Lower leg skin (tissue), 4 donors: ENCODE results near the gene LHFPL3. TPM values are rescaled to one million over a fixed set of nuclear protein-coding genes. Genes with fewer than 3 reads are reported as not detected.
A peak's percentile ranks its signal among the peaks of the same experiment; 100 is the strongest.

Experiments used
- DNase-seq, 2 donors: peaks; one replicate each; pipeline ENCODE4 v3.0.0-alpha.2; 2019; ENCODE audit warnings: low spot score in 2 of 2
- H3K4me3 ChIP-seq: fragments of 200-600 bp; sonication (generic); 2 replicates; pipeline ENCODE4 v1.5.1; 2017; ENCODE audit warnings: mild to moderate bottlenecking, low read depth; ENCODE audit not compliant: poor library complexity, severe bottlenecking
- POLR2A ChIP-seq, 2 donors: fragments of 450-650 bp; IDR thresholded peaks; one replicate each; pipeline ENCODE4 v1.6.1; 2016 to 2017; ENCODE audit warnings: antibody characterized with exemption in 2 of 2, mild to moderate bottlenecking in 1 of 2, moderate library complexity in 1 of 2
- WGBS, 2 donors: methylation state at CpG; one replicate each; pipeline ENCODE4 v1.1.5; 2018; 5-methylcytosine and 5-hydroxymethylcytosine counted together
- intact Hi-C: fragments of 100-400 bp; cut with DNase I; formaldehyde crosslinking; loops from one replicate; pipeline ENCODE4 v1.15.0; 2023; ENCODE audit warnings: low total_unique reads
- total RNA-seq, 4 donors: library from RNA; depleted of rRNA; stranded (reverse); fragments of >200 nt; gene quantifications; one replicate each; pipeline ENCODE4 v1.1.0, GENCODE V29; 2016
- TF ChIP-seq, protein P1 (sequence below), 3 donors: fragments of 450-650 bp; IDR thresholded peaks; one replicate each; pipeline ENCODE4 v1.5.1; 2016; ENCODE audit warnings: antibody characterized with exemption in 3 of 3, mild to moderate bottlenecking in 3 of 3, moderate library complexity in 2 of 3

LHFPL3 gene
- total RNA-seq, 4 donors from 2014 or later: 0.16 to 2.4 TPM; not detected in 2

DNA sequence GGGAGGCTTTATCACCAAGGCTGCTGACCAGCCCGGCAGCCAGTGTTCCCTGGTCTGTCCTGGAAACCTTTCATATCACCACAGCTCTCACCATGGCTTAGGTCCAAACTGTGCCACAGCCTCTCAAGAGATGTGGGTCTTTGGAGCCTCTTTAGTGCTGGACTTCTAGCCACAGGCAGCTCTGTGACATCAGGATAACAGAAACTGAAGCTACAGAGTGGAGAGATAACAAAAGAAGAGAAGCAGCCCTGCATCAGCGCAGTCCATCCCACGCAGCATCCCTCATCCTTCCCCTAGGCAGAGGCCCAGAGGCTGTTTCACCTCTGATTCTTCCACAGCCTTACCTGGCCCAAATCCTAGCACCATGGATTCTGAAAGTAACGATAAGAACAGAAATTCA, 497.7 kb downstream of the LHFPL3 start:
- 89% methylated on average over 4 of the region's 4 CpGs for WGBS, 2 donors
- no peak for TF ChIP-seq POLR2A (IDR thresholded peaks at IDR 0.05)
- TF ChIP-seq, protein P1, sequence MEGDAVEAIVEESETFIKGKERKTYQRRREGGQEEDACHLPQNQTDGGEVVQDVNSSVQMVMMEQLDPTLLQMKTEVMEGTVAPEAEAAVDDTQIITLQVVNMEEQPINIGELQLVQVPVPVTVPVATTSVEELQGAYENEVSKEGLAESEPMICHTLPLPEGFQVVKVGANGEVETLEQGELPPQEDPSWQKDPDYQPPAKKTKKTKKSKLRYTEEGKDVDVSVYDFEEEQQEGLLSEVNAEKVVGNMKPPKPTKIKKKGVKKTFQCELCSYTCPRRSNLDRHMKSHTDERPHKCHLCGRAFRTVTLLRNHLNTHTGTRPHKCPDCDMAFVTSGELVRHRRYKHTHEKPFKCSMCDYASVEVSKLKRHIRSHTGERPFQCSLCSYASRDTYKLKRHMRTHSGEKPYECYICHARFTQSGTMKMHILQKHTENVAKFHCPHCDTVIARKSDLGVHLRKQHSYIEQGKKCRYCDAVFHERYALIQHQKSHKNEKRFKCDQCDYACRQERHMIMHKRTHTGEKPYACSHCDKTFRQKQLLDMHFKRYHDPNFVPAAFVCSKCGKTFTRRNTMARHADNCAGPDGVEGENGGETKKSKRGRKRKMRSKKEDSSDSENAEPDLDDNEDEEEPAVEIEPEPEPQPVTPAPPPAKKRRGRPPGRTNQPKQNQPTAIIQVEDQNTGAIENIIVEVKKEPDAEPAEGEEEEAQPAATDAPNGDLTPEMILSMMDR (IDR thresholded peaks at IDR 0.05): no peak
- peak in 1 of 2 donors; percentile 70 for DNase-seq
- intact Hi-C loops: no loop called here
- no peak overlapping the region for H3K4me3 ChIP-seq

DNA sequence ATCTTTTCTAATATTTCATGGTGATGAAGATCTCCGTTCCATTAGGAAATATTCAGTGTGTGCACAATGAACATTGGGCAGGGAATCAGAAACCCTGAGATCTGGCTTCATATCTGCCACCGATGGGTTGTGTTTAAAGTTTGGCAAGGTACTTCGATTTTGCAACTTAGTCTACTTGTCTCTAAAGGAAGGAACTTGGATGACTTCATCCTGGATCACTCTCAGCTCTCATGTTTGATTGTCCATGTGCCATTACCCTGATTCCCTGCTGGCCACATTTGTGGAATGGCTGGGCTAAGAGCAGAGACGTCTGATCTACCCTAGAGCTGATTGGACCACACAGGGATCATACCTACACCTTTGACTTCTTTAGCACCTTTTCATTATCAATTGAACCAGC, 508.6 kb downstream of the LHFPL3 start:
- TF ChIP-seq, protein P1 (IDR thresholded peaks at IDR 0.05): no peak
- no peak for TF ChIP-seq POLR2A (IDR thresholded peaks at IDR 0.05)
- WGBS, 2 donors: 41 to 57% methylated on average over 4 of the region's 4 CpGs
- intact Hi-C loops: no loop called here
- no peak overlapping the region for H3K4me3 ChIP-seq
- DNase-seq: peak in 1 of 2 donors; percentile 22

DNA sequence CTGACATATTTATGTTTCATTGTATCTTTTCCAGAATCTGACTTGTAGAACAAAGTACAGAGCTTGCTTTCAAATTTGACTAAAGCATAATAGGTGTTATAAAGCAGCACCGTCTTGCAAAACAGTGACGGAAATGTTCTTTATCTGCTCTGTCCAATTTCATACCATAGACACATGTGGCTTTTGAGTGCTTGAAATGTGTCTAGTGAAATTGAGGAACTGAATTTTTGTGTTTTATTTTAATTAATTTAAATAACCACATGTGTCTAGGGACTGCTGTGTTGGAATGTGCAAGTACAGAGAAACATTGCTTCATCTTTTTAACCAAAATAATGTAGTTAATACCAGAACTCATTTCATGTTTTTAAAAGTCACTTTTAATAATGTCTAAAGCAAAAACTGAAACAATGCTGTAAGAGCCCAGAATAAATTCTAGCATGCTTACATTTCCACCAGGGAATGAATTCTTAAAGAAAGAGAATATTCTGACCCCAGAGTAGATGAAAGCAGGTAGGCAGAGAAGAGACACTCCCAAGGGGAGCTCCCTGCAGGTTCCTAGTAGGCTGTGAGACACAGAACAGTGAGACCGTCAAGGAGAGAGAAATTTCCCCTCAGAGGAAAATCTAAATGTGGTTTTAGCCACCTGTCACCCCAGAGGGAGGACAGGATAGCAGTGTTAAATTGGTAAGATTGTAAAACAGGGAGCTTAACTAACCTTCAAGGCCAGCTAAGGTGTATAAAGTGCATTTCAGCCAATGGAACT, 510.3 kb downstream of the LHFPL3 start:
- 49 to 56% methylated on average over 3 of the region's 3 CpGs for WGBS, 2 donors
- TF ChIP-seq POLR2A (IDR thresholded peaks at IDR 0.05): no peak
- TF ChIP-seq, protein P1 (IDR thresholded peaks at IDR 0.05): no peak

DNA sequence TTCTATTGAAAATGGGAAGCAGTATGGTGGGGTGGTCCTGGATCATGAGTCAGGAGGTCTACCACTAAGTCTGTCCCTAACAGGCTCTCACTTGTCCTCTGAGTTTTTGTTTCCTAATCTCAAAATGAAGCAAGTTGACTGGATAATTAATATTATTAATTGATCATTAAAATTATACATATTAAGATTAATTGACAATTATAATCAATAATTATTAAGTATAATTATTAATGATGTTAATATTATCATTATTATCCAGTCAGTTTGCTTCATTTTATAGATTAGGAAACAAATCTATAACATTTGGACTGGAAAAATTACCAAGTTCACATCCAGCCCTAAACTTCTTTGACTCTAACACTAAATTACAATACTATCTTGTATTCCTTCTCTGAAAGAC, 511.4 kb downstream of the LHFPL3 start:
- intact Hi-C loops: no loop called here
- DNase-seq: no peak
- TF ChIP-seq, protein P1 (IDR thresholded peaks at IDR 0.05): no peak
- no peak for TF ChIP-seq POLR2A (IDR thresholded peaks at IDR 0.05)
- H3K4me3 ChIP-seq: no peak overlapping the region

More for the DNA sequence above, 510.3 kb downstream of the LHFPL3 start:
- no peak for DNase-seq
- intact Hi-C loops: no loop called here
- H3K4me3 ChIP-seq: no peak overlapping the region

DNA sequence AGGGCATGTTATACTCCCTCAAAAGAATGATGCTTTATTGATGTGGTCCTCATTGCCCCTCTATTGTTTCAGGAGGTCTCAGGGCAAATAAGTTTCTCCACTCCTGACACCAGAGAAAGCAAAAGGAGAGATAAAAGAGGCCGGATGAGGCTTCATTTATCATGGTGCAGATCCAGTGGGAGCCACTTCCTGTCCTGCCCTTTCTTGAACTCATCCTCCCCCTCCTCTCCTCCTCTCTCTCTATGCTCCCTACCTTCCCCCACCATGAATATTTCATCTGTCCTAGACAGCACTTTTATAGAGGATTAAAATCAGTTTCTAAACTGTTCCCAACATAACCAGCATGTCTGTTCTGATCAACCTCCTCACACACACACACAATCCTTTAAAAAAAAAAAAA, 513.4 kb downstream of the LHFPL3 start:
- no peak for DNase-seq

More for the DNA sequence above, 513.4 kb downstream of the LHFPL3 start:
- no peak overlapping the region for H3K4me3 ChIP-seq
- TF ChIP-seq, protein P1 (IDR thresholded peaks at IDR 0.05): no peak
- TF ChIP-seq POLR2A (IDR thresholded peaks at IDR 0.05): no peak
- intact Hi-C loops: no loop called here
- 63 to 67% methylated on average over 1 of the region's 1 CpG for WGBS, 2 donors
